K562 (cell line): ENCODE data around the gene CEP41. TPM values are rescaled to one million over a fixed set of nuclear protein-coding genes. Genes with fewer than 3 reads are reported as not detected.

Experiments
- ATAC-seq: fragments of 200-7000 bp; cut with Tn5 transposase; 3 replicates; pipeline ENCODE4 v1.9.1; 2020; ENCODE audit warnings: moderate library complexity
- BruUV-seq: library from RNA; stranded (reverse); fragments of 400-500 nt; replicated peaks from 2 replicates; lab custom pipeline; 2021; lab: Mats Ljungman, UMichigan
- CTCF ChIA-PET: fragments of 300-600 bp; formaldehyde crosslinking; extraction: SDS; loops from one replicate; lab custom pipeline; 2021; ENCODE audit warnings: low intra/inter-chr PET ratio; lab: Yijun Ruan, JAX
- POLR2A ChIA-PET: fragments of 300-600, 350-650 bp; sonication (Branson Sonifier 250); formaldehyde crosslinking; extraction: SDS; loops from one replicate; lab custom pipeline; 2021; ENCODE audit warnings: antibody characterized with exemption, inconsistent platforms; lab: Yijun Ruan, JAX
- DNase-seq, 4 experiments: peaks; one replicate each; pipeline versions ENCODE4 v3.0.0 to v3.0.0-alpha.2; 2011 to 2018; ENCODE audit warnings: low spot score in 3 of 4, mixed read lengths in 3 of 4; ENCODE audit errors: extremely low read depth in 1 of 4
- FAIRE-seq: peaks from 2 replicates; lab custom pipeline; 2011; peaks lifted over from hg19 to GRCh38; lab: Jason Lieb, UNC
- H2AFZ ChIP-seq: 2 replicates; pipeline ENCODE4 v1.6.0; 2011; ENCODE audit warnings: low read depth, low read length, control low read depth, inconsistent platforms
- H3K27ac ChIP-seq: fragments of 200-600 bp; 3 replicates; pipeline ENCODE4 v1.8.0; 2011; ENCODE audit warnings: low read depth, mild to moderate bottlenecking, control low read depth, inconsistent platforms, low read length, moderate library complexity, mixed read lengths; ENCODE audit errors: extremely low read depth
- H3K27me3 ChIP-seq, 2 experiments: fragments of 300-600 bp in 1 of 2; 2 replicates in 1 of 2; 3 replicates in 1 of 2; pipeline versions ENCODE4 v1.6.0 to v1.8.0; 2011; ENCODE audit warnings: inconsistent platforms in 2 of 2, low read length in 2 of 2, mild to moderate bottlenecking in 1 of 2, mixed read lengths in 1 of 2, moderate library complexity in 1 of 2; ENCODE audit not compliant: control insufficient read depth in 2 of 2, insufficient read depth in 2 of 2
- H3K36me3 ChIP-seq: fragments of 300-600 bp; 3 replicates; pipeline ENCODE4 v1.8.0; 2011; ENCODE audit warnings: mild to moderate bottlenecking, low read length, inconsistent platforms; ENCODE audit not compliant: control insufficient read depth, insufficient read depth
- H3K4me1 ChIP-seq, 2 experiments: fragments of 200-600 bp in 1 of 2; replicated peaks in 1 of 2; 2 replicates in 1 of 2; 3 replicates in 1 of 2; pipeline versions ENCODE4 v1.5.1 to v1.8.0; 2011; ENCODE audit warnings: inconsistent platforms in 2 of 2, low read length in 2 of 2, mild to moderate bottlenecking in 1 of 2, mixed read lengths in 1 of 2, moderate library complexity in 1 of 2; ENCODE audit not compliant: control insufficient read depth in 2 of 2, insufficient read depth in 2 of 2
- H3K4me2 ChIP-seq: 2 replicates; pipeline ENCODE4 v1.6.1; 2011; ENCODE audit warnings: low read length, control low read depth, inconsistent platforms, mixed read lengths; ENCODE audit not compliant: insufficient read depth
- H3K4me3 ChIP-seq: fragments of 200-600 bp; sonication (generic), shearing (Covaris generic); 2 replicates; pipeline ENCODE4 v1.5.1; 2016; ENCODE audit warnings: control low read depth, inconsistent platforms
- H3K79me2 ChIP-seq: fragments of 200-600 bp; 3 replicates; pipeline ENCODE4 v1.8.0; 2011; ENCODE audit warnings: low read length, inconsistent platforms; ENCODE audit not compliant: control insufficient read depth, insufficient read depth
- H3K9ac ChIP-seq, 2 experiments: 2 replicates each; pipeline versions ENCODE4 v1.6.0 to v1.6.1; 2011; ENCODE audit warnings: low read depth in 2 of 2, low read length in 2 of 2, control low read depth in 1 of 2, inconsistent platforms in 1 of 2, mild to moderate bottlenecking in 1 of 2, mixed read lengths in 1 of 2; ENCODE audit not compliant: insufficient read depth in 1 of 2
- H3K9me1 ChIP-seq: one replicate; pipeline ENCODE4 v1.6.0; 2011; ENCODE audit warnings: inconsistent platforms, mild to moderate bottlenecking, low read length, moderate library complexity; ENCODE audit not compliant: control insufficient read depth, insufficient read depth
- H3K9me3 ChIP-seq: replicated peaks from 2 replicates; pipeline ENCODE4 v1.5.1; 2011; ENCODE audit warnings: low read depth, low read length, inconsistent platforms; ENCODE audit not compliant: control insufficient read depth, insufficient read depth
- H4K20me1 ChIP-seq: replicated peaks from 2 replicates; pipeline ENCODE4 v1.6.1; 2011; ENCODE audit warnings: low read length, inconsistent platforms, mixed read lengths; ENCODE audit not compliant: control insufficient read depth, insufficient read depth
- HIVEP1 ChIP-seq: fragments of 250-450 bp; sonication (Bioruptor Pico); IDR thresholded peaks from 2 replicates; pipeline ENCODE4 v1.4.0; 2020; ENCODE audit warnings: mild to moderate bottlenecking
- HLTF ChIP-seq: fragments of 450-650 bp; IDR thresholded peaks from 2 replicates; pipeline ENCODE4 v1.6.1; 2016
- MAFK ChIP-seq: IDR thresholded peaks from 2 replicates; pipeline ENCODE4 v1.6.1; 2011; ENCODE audit warnings: low read length, improper control_type of control experiment
- ZBTB17 ChIP-seq: fragments of 450-650 bp; formaldehyde crosslinking; IDR thresholded peaks from 2 replicates; pipeline ENCODE4 v1.4.0; 2020; ENCODE audit warnings: mild to moderate bottlenecking
- ZNF134 ChIP-seq: fragments of 250-450 bp; sonication (Bioruptor Pico); conservative IDR thresholded peaks from 2 replicates; pipeline ENCODE4 v1.4.0; 2020
- ZNF780A ChIP-seq: fragments of 250-450 bp; sonication (Bioruptor Pico); IDR thresholded peaks from 2 replicates; pipeline ENCODE4 v1.5.0; 2021; ENCODE audit warnings: mild to moderate bottlenecking
- WGBS: fragments of 100-300 bp; shearing (Covaris generic); methylation state at CpG from one replicate; pipeline ENCODE4 v1.1.6; 2016; ENCODE audit warnings: low coverage, mixed read lengths; ENCODE audit not compliant: insufficient coverage; ENCODE audit errors: missing lambda C conversion rate; 5-methylcytosine and 5-hydroxymethylcytosine counted together
- in situ Hi-C: fragments of 300-500 bp; cut with MboI; formaldehyde crosslinking; loops from 4 replicates; pipeline ENCODE4 v1.15.0; 2018; ENCODE audit warnings: inconsistent platforms, mixed read lengths
- intact Hi-C: fragments of 100-400 bp; cut with micrococcal nuclease; formaldehyde crosslinking; loops from 2 replicates; pipeline ENCODE4 v1.14.2; 2022
- polyA plus RNA-seq, 8 experiments: library from polyadenylated mRNA; depleted of rRNA in 4 of 8; stranded (reverse) in 5 of 8; unstranded in 3 of 8; fragments of >200 nt; fragmentation: Nextera tagmentation in 2 of 8; fragmentation: Illumina TruSeq in 1 of 8; extraction: Ambion mirVana in 2 of 8; extraction: Trizol in 1 of 8; gene quantifications; 2 replicates each; pipeline versions ENCODE4 v1.2.1 to v1.2.3, GENCODE V29; 2011 to 2014; ENCODE audit warnings: inconsistent platforms in 1 of 8, missing spikeins in 1 of 8
- total RNA-seq, 7 experiments: library from RNA; depleted of rRNA in 6 of 7; stranded (reverse); fragments of >200 nt in 6 of 7; fragmentation: Illumina TruSeq in 2 of 7; extraction: Trizol in 2 of 7; gene quantifications; 2 replicates each; pipeline versions ENCODE4 v1.2.1 to v1.2.3, GENCODE V29; 2011 to 2021; ENCODE audit warnings: low replicate concordance in 1 of 7
- TF ChIP-seq, protein P1 (sequence below): fragments of 200-400 bp; formaldehyde crosslinking; IDR thresholded peaks from 2 replicates; pipeline ENCODE4 v1.6.1; 2017; ENCODE audit warnings: mild to moderate bottlenecking, low read depth, low read length, moderate library complexity
- TF ChIP-seq, protein P2 (sequence below): IDR thresholded peaks from 2 replicates; pipeline ENCODE4 v1.6.1; 2011; ENCODE audit not compliant: insufficient read length; ENCODE audit errors: extremely low read depth
- TF ChIP-seq, protein P3 (sequence below): fragments of 450-650 bp; formaldehyde crosslinking; IDR thresholded peaks from 2 replicates; pipeline ENCODE4 v1.4.0; 2020; ENCODE audit warnings: mild to moderate bottlenecking
- TF ChIP-seq, protein P4 (sequence below): fragments of 450-650 bp; IDR thresholded peaks from 2 replicates; pipeline ENCODE4 v1.7.1; 2018; ENCODE audit warnings: mild to moderate bottlenecking, low read depth; ENCODE audit not compliant: partially characterized antibody

CEP41 gene
- total and polyA plus RNA-seq, 9 of the 15 experiments (the other 6 are each of a cell fraction or from before 2014, with no cell fraction given): 1.5 to 15.5 (median 6.4) TPM

DNA sequence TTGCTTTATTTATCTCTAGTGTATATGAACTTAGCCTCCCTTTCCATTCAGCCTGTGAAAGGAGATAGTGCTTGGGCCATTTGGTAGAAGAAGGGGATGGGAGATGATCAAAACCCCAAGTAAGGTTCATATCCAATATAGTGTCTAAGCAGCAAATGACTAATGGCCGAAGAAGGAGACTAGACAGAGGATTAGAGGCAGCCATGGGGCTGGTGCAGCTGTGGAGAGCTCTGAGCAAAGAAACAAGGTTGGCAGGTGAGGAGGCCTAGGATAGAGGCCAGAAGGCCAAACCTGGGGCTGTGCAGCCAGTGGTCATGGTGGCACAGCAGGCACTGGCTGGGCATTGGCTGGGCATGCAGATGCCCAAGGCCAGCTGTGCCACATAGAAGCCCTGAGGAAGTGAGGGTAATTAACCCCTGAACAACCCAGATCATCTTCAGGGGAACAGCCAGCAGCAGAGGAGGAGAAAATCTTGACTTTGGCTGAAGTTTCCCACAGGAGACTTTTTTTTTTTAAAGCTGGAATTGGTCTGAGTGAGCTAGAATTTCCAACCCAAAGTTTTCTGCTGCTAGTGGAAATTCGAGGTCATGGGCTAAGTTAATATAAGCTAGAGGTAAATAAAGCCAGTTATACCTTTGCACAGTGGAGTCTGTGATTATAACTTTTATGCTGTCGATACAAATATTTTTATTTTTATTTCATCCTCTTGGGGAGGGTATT lies 70.8 kb downstream of the CEP41 start:
- H3K36me3 ChIP-seq: no peaks in the 10 kb centered on the region
- H4K20me1 ChIP-seq: no peaks in the 10 kb centered on the region
- H3K79me2 ChIP-seq: no peaks in the 10 kb centered on the region
- H3K27me3 ChIP-seq: peaks cover 0 to 5% of the 10 kb centered on the region in 2 experiments; a peak in 2 of 5 replicates
- no peak overlapping the region for H3K27ac ChIP-seq
- H3K9me1 ChIP-seq: no peaks in the 10 kb centered on the region
- FAIRE-seq (no peak), DNase-seq (no peak), ATAC-seq (no peak)
- no peak overlapping the region for H3K9ac ChIP-seq
- in situ Hi-C loops (no loop called here), intact Hi-C loops (loop anchor here (10.0 kb wide), 1 partner anchor 295 kb away; the partner anchor contains the start of gene KLHDC10)
- ChIA-PET POLR2A (interaction anchor here (0.6 to 1.5 kb wide), 2 partner anchors 9 to 221 kb away, joined by 3 read pairs; no protein-coding TSS in a partner anchor), CTCF (no interaction called here)
- H3K9me3 ChIP-seq: no peaks in the 10 kb centered on the region
- no peak overlapping the region for H3K4me2 ChIP-seq
- no peak overlapping the region for H3K4me3 ChIP-seq
- no TSS peak for BruUV-seq
- H2AFZ ChIP-seq: peak overlapping the region; percentile 29
- H3K4me1 ChIP-seq: peaks cover 9 to 11% of the 10 kb centered on the region in 2 experiments
- WGBS: 18% methylated on average over 3 of the region's 3 CpGs
- TF ChIP-seq HIVEP1 (CRISPR knock-in tag) (no peak), ZNF780A (CRISPR knock-in tag) (no peak), HLTF (no peak), MAFK (no peak), ZBTB17 (CRISPR knock-in tag) (no peak), ZNF134 (CRISPR knock-in tag) (no peak)
- TF ChIP-seq, protein P1, sequence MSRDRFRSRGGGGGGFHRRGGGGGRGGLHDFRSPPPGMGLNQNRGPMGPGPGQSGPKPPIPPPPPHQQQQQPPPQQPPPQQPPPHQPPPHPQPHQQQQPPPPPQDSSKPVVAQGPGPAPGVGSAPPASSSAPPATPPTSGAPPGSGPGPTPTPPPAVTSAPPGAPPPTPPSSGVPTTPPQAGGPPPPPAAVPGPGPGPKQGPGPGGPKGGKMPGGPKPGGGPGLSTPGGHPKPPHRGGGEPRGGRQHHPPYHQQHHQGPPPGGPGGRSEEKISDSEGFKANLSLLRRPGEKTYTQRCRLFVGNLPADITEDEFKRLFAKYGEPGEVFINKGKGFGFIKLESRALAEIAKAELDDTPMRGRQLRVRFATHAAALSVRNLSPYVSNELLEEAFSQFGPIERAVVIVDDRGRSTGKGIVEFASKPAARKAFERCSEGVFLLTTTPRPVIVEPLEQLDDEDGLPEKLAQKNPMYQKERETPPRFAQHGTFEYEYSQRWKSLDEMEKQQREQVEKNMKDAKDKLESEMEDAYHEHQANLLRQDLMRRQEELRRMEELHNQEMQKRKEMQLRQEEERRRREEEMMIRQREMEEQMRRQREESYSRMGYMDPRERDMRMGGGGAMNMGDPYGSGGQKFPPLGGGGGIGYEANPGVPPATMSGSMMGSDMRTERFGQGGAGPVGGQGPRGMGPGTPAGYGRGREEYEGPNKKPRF: no peak
- TF ChIP-seq, protein P2, sequence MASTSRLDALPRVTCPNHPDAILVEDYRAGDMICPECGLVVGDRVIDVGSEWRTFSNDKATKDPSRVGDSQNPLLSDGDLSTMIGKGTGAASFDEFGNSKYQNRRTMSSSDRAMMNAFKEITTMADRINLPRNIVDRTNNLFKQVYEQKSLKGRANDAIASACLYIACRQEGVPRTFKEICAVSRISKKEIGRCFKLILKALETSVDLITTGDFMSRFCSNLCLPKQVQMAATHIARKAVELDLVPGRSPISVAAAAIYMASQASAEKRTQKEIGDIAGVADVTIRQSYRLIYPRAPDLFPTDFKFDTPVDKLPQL: no peak
- TF ChIP-seq, protein P3, sequence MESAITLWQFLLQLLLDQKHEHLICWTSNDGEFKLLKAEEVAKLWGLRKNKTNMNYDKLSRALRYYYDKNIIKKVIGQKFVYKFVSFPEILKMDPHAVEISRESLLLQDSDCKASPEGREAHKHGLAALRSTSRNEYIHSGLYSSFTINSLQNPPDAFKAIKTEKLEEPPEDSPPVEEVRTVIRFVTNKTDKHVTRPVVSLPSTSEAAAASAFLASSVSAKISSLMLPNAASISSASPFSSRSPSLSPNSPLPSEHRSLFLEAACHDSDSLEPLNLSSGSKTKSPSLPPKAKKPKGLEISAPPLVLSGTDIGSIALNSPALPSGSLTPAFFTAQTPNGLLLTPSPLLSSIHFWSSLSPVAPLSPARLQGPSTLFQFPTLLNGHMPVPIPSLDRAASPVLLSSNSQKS (CRISPR knock-in tag): no peak
- TF ChIP-seq, protein P4, sequence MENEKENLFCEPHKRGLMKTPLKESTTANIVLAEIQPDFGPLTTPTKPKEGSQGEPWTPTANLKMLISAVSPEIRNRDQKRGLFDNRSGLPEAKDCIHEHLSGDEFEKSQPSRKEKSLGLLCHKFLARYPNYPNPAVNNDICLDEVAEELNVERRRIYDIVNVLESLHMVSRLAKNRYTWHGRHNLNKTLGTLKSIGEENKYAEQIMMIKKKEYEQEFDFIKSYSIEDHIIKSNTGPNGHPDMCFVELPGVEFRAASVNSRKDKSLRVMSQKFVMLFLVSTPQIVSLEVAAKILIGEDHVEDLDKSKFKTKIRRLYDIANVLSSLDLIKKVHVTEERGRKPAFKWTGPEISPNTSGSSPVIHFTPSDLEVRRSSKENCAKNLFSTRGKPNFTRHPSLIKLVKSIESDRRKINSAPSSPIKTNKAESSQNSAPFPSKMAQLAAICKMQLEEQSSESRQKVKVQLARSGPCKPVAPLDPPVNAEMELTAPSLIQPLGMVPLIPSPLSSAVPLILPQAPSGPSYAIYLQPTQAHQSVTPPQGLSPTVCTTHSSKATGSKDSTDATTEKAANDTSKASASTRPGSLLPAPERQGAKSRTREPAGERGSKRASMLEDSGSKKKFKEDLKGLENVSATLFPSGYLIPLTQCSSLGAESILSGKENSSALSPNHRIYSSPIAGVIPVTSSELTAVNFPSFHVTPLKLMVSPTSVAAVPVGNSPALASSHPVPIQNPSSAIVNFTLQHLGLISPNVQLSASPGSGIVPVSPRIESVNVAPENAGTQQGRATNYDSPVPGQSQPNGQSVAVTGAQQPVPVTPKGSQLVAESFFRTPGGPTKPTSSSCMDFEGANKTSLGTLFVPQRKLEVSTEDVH: no peak
